CD4-positive, alpha-beta T cell treated with Interleukin-2 at 100 ng/mL for 4 hours (primary cell): ENCODE results near the gene ADRA2B.
"Not testable (repeated sequence)": the region's sequence is repeated elsewhere in the genome, so short reads cannot be mapped to it uniquely, and the experiment has no call there.

ENCODE experiments used
- DNase-seq: peaks from one replicate; pipeline ENCODE4 v3.0.0-alpha.2; 2020; ENCODE audit warnings: low spot score

Gene ADRA2B

GRCh38 chr2:96089356-96090195, 26.8 kb downstream of the ADRA2B start:
- no peak for DNase-seq

GRCh38 chr2:96088340-96089335, 27.7 kb downstream of the ADRA2B start:
- DNase-seq, result no peak

DNA sequence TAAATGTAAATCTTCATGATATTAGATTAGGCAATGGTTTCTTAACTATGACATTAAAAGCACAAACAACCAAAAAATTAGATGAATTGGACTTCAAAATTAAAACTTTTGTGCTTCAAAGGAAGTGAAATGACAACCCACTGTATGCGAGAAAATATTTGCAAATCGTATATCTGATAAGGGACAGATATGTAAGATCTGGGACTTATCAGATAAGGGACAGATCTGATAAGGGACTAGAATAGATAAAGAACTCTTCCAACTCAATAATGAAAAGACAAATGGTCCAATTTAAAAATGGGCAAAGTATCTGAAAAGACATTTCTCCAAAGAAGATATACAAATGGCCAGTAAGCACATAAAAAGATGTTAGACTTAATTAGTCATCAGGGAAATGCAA, 29.2 kb downstream of the ADRA2B start:
- no peak for DNase-seq

DNA sequence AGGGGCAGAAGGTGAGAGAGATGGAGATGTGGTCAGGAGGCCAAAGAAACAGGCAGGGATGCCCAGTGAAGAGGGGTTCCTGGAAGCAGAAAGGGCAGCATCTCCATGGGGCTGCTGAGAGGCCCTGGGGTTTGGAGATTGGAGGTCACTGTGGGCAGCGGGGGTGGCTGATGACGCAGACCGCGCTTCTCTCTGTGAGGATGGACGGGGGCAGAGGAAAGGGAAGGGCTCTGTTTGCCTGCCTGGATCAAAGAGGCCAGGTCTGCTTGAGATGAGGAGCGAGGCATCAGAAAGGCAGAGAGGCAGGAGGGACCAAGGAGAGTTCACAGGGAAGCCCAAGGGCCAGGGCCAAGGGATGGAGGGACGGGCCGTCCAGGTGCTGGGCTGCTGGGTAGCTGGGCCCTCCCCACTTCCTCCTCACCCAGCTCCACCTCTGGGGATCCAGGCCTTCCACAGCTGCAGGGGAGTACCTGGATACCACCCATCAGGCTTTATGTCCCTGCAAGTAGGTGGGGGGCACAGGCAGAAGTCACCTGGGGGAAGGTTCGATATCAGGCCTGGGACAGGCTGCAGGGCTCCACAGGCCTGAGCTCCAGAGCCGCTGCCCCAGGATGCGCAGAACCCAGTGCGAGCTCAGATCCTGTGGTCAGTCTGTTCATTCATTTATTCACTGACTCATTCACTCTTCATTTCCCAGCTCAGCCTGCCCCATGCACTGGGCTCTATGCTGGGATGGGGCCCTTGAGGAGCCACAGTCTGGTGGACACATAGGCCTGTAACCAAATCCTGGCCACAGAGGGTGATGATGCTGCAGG, 30.6 kb downstream of the ADRA2B start:
- no peak for DNase-seq

DNA sequence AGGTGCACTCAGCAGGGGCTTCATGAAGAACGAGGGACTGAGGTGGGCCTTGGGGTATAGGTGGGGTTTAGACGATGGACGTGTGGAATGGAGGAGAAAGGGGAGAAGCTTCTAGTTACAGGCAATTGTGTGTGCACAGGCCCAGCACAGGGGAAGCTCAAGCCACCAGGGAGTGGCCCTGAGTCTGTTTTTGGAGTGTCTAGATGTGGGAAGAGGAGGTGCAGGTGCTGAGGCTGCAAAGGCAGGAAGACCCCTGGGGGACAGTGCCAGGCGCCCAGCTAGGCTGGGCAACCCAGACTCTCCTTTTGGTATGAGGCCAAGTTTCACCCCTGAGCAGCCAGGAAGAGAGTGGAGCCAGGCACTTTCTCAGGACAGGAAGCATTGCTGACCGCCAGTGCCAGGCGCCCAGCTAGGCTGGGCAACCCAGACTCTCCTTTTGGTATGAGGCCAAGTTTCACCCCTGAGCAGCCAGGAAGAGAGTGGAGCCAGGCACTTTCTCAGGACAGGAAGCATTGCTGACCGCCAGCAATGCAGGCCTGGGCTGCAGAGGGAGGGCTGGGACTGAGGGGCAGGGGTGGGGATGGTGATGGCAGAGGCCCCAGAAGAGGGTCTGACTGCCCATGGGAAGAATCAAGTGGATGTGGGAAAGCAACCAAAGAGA, 31.4 kb downstream of the ADRA2B start:
- DNase-seq, result not testable (repeated sequence)

DNA sequence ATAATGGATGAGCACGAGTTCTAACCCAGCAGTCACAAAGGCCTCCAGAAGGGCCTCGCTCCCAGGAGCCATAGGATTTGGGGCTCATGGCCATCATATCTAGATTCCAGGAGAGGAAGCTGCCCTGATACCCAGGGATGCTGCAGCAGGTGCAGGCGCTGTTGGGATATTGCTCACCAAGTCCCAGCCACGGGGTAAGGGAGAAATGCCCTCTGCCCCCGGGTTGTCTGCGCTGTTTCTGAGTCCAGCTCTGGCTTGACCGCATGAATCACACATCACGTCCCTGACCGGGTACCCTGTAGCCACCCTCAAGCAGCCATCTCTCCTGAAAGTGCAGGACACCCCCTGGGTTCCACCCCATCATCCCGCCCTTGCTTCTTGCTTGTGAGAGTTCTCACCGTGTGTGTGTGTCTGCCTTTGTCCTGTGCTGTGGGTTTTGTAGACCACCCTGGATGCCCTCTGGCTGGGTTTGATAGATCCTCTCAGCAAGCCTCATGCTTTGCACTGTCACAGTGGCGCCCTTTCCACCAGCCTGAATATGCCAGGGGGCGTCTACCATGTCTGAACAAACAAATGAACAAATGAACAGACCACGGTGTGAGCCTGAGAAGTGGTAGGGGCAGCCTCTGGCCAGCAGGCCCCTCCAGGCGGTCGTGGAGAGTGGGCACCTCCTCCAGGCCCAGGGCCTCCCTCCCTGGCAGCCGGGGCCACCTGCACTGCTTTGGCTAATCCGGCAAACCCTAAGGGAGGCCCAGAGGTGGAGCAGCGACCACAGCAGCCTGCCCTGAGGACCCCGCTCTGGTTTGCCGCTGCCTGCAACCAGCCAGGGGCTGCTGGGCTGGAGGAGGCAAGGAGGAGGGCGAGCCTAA, 32.1 kb downstream of the ADRA2B start:
- DNase-seq, result no peak

GRCh38 chr2:96083064-96083939, 33.1 kb downstream of the ADRA2B start:
- DNase-seq, result no peak

GRCh38 chr2:96082211-96083063, 33.9 kb downstream of the ADRA2B start:
- no peak for DNase-seq

DNA sequence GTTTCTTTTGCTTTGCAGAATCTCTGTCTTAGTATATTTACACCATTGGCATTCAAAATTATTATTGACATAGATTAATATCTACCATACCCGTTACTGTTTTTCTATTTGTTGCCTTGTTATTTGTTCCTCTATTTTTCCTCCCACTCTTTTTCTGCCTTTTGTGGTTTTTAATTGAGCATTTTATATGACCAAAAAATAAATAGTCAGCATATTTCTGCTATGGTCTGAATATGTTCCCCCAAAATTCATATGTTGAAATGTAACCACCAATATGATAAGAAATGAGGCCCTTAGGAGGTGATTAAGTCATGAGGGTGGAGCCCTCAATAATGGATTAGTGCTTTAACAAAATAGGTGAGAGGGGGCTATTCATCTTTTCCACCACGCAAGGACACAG, 35.3 kb downstream of the ADRA2B start:
- DNase-seq, result no peak

DNA sequence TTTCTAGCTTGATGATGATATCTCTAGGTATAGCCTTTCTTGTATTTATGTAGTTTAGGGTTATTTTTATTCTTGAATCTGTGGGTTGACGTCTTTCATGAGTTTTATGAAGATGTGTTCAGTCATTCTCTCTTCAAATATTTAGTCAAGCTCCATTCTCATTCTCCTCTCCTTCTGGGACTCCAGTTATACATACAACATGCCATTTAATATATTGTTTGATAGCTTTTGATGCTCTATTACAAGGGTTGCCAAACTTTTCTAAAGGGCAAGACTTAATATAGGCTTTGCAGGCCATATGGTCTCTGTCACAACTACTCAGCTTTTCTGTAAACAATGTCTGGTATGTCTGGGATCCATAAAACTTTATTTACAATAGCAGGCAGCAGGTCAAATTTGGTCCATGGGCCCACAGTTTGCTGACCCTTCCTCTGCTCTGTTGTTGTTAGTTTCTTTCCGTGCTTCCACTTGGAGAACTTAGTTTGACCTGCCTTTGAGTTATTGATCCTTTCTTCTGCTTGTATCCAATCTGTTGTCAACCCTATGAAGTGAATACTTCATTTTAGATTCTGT, 41.1 kb downstream of the ADRA2B start:
- no peak for DNase-seq

GRCh38 chr2:96074156-96074555, 42.2 kb downstream of the ADRA2B start:
- no peak for DNase-seq

DNA sequence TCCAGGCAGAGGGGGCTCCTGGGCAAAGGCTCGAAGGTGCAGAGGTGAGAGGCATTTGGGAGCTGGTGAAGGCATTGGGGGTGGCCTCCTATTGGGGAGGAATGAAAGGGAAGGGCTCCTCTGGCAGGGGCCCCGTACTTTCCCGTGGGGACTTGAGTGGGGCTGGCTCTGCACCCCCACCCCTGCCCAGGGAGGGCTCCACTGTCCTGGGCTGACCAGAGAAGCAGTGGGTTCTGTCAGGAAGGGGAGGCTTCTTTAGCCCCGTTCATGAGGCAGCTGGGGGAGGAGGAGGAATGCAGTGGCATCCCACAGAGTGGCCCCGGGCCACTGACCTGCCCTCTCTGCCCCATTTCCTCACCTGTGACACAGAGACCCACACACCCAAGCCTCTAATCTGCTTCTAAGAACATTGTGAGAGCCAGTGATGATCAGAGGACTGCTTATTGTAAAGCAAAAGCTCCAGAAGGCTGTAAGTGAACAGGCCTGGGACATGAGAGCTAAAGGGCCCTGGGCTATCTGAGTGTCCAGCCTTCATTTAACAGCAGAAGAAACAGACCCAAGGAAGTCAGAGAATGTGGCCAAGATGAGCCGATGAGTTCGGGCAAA, 43.1 kb downstream of the ADRA2B start:
- DNase-seq, result no peak

DNA sequence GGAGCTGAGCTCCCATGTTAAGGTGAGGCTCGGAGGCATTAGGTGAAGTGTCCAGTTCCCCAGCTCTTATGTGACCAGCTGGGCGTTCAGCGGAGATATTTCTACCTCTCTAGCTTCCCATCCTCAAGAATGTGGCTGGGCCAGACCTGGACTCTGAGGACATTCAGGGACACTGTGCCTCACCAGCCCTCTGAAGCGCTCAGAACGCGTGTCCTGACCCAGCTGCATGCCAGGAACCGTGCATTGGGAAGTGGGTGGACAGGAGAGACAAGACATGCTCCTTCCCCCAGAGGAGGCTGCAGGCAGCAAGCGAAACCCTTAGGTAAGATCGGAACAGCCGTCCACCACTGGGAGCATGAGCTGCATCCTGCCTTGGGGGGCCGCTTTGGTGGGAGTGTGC, 43.6 kb downstream of the ADRA2B start:
- no peak for DNase-seq

DNA sequence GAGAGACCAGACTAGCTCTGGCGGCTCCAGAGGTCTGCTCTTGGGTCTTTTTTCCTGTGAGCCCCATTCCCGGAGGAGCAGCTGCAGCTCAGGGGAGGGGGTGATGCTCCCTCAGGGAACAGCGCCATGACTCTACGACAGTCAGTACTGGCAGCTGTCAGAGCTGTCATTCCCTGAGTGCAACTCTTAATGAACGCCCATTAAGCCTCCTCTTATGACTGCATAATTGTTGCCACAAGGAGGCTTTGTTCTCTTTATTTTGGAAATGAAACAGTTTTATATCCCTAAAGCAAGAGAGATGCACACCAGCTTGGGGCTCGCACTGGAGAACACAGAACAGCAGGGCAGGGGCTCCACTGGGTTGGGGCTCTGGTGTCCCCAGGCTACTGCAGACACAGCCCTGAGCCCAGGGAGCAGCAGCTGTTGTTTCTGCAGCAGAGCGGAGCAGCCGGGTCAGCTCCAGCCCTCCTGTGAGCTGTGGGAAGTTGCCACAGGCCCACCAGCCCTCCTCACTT, 44.3 kb downstream of the ADRA2B start:
- DNase-seq, result not testable (repeated sequence)

GRCh38 chr2:96071087-96071976, 45.0 kb downstream of the ADRA2B start:
- DNase-seq, result not testable (repeated sequence)

GRCh38 chr2:96070351-96070750, 46.0 kb downstream of the ADRA2B start:
- not testable (repeated sequence) for DNase-seq
